Kidney (tissue), 14 donors: ENCODE results near the gene HS3ST2. TPM values are rescaled to one million over a fixed set of nuclear protein-coding genes. Genes with fewer than 3 reads are reported as not detected.
"Not testable (repeated sequence)": the region's sequence is repeated elsewhere in the genome, so short reads cannot be mapped to it uniquely, and the experiment has no call there.

Source experiments
- DNase-seq, 5 donors: peaks; one replicate each; pipeline ENCODE4 v3.0.0-alpha.2; 2013 to 2020
- FAIRE-seq: peaks from 2 replicates; lab custom pipeline; 2012; peaks lifted over from hg19 to GRCh38; lab: Jason Lieb, UNC
- H3K27ac ChIP-seq, 2 donors: one replicate each; pipeline ENCODE4 v1.7.0; 2013; ENCODE audit warnings: low read depth in 2 of 2, low read length in 2 of 2, inconsistent platforms in 1 of 2
- H3K27me3 ChIP-seq: one replicate; pipeline ENCODE4 v1.7.1; 2013; ENCODE audit warnings: low read length, inconsistent platforms; ENCODE audit not compliant: control insufficient read depth, insufficient read depth
- H3K36me3 ChIP-seq, 3 donors: one replicate each; pipeline versions ENCODE4 v1.7.0 to v1.7.1; 2013; ENCODE audit warnings: low read length in 3 of 3, control low read depth in 1 of 3, inconsistent platforms in 1 of 3; ENCODE audit not compliant: insufficient read depth in 3 of 3, control insufficient read depth in 2 of 3
- H3K4me1 ChIP-seq, 3 donors: one replicate each; pipeline versions ENCODE4 v1.7.0 to v1.7.1; 2013; ENCODE audit warnings: low read length in 3 of 3, inconsistent platforms in 1 of 3, low read depth in 1 of 3; ENCODE audit not compliant: control insufficient read depth in 2 of 3, insufficient read depth in 2 of 3
- H3K4me3 ChIP-seq, 3 donors: one replicate each; pipeline versions ENCODE4 v1.7.0 to v1.8.1; 2013; ENCODE audit warnings: low read length in 3 of 3, control low read depth in 1 of 3, inconsistent platforms in 1 of 3
- H3K9ac ChIP-seq, 3 donors: one replicate each; pipeline versions ENCODE4 v1.7.0 to v1.7.1; 2013; ENCODE audit warnings: low read length in 3 of 3, control low read depth in 1 of 3, inconsistent platforms in 1 of 3
- H3K9me3 ChIP-seq, 3 donors: one replicate each; pipeline versions ENCODE4 v1.7.0 to v1.7.1; 2013; ENCODE audit warnings: low read length in 3 of 3, control low read depth in 1 of 3, inconsistent platforms in 1 of 3; ENCODE audit not compliant: control insufficient read depth in 2 of 3, insufficient read depth in 1 of 3
- CTCF ChIP-seq: IDR thresholded peaks from 3 replicates; pipeline ENCODE4 v1.5.1; 2012; ENCODE audit warnings: mild to moderate bottlenecking, moderate library complexity, borderline replicate concordance; ENCODE audit not compliant: insufficient read depth; ENCODE audit errors: extremely low read depth
- intact Hi-C: fragments of 100-400 bp; cut with DNase I; formaldehyde crosslinking; loops from one replicate; pipeline ENCODE4 v1.11.1; 2022
- polyA plus RNA-seq: library from polyadenylated mRNA; stranded (reverse); fragments of 350-450 nt; fragmentation: Illumina TruSeq; extraction: RNeasy Lipid Tissue Mini Kit (QIAGEN cat#74804); gene quantifications from one replicate; pipeline ENCODE4 v1.2.3, GENCODE V29; 2014; ENCODE audit warnings: low read depth, low replicate concordance; ENCODE audit not compliant: insufficient read depth
- total RNA-seq: library from RNA; stranded (reverse); fragmentation: NEBNext Ultra II Directional; extraction: Animal tissue kit (Norgen Biotek cat#: 25700); gene quantifications from one replicate; pipeline ENCODE4 v1.2.1, GENCODE V29; 2021
- donor health status: control.
- donor health status: control.
- donor health status: control.
- donor health status: control.
- donor health status: control.
- donor health status: DM: yes; HTN: yes; CAD: no.
- donor health status: Normal renal cell carcinoma (clear cell type).

Gene HS3ST2
- total and polyA plus RNA-seq, 2 donors from 2014 or later: 1.5 TPM; not detected in 1

GRCh38 chr16:22838681-22839080, 24.7 kb downstream of the HS3ST2 start:
- H3K27ac ChIP-seq: no peak overlapping the region
- H3K36me3 ChIP-seq: no peaks in the 10 kb centered on the region
- H3K4me3 ChIP-seq: no peak overlapping the region
- TF ChIP-seq CTCF: no peak
- H3K27me3 ChIP-seq: no peaks in the 10 kb centered on the region
- intact Hi-C loops: no loop called here
- DNase-seq (no peak), FAIRE-seq (no peak)
- H3K9me3 ChIP-seq: no peaks in the 10 kb centered on the region
- H3K9ac ChIP-seq: no peak overlapping the region
- no peaks in the 10 kb centered on the region for H3K4me1 ChIP-seq

GRCh38 chr16:22842031-22842430, 28.1 kb downstream of the HS3ST2 start:
- DNase-seq, intact Hi-C loops, H3K9ac ChIP-seq, FAIRE-seq, H3K9me3 ChIP-seq, H3K27ac ChIP-seq, H3K36me3 ChIP-seq, H3K4me3 ChIP-seq, H3K27me3 ChIP-seq, H3K4me1 ChIP-seq: not testable (repeated sequence)

- Histone ChIP-seq H3K9ac (no peak overlapping the region), H3K4me3 (no peak overlapping the region), H3K27ac (no peak overlapping the region), H3K4me1 (no peaks in the 10 kb centered on the region), H3K36me3 (no peaks in the 10 kb centered on the region), H3K9me3 (no peaks in the 10 kb centered on the region), H3K27me3 (no peaks in the 10 kb centered on the region)
- no peak for DNase-seq
- FAIRE-seq: no peak
- TF ChIP-seq CTCF: no peak
- intact Hi-C loops: no loop called here
These were observed 29.2 kb downstream of the HS3ST2 start for GRCh38 chr16:22843122-22843521.

- Histone ChIP-seq H3K4me3 (no peak overlapping the region), H3K27ac (no peak overlapping the region), H3K9me3 (no peaks in the 10 kb centered on the region), H3K9ac (no peak overlapping the region), H3K36me3 (no peaks in the 10 kb centered on the region), H3K27me3 (no peaks in the 10 kb centered on the region), H3K4me1 (no peaks in the 10 kb centered on the region)
- no peak for FAIRE-seq
- TF ChIP-seq CTCF: no peak
- DNase-seq: no peak
- intact Hi-C loops: no loop called here
These were observed 29.9 kb downstream of the HS3ST2 start for GRCh38 chr16:22843856-22844255.
